CD4-positive, alpha-beta T cell (primary cell): ENCODE measurements around the gene IQCH. TPM values are rescaled to one million over a fixed set of nuclear protein-coding genes. Genes with fewer than 3 reads are reported as not detected.

Experiments
- ATAC-seq: fragments of 200-7000 bp; cut with Tn5 transposase; one replicate; pipeline ENCODE4 v1.10.0; 2022; ENCODE audit warnings: mild to moderate bottlenecking; ENCODE audit not compliant: poor library complexity
- CTCF ChIA-PET: fragments of 350-600 bp; sonication (Branson Sonifier 250); formaldehyde crosslinking; loops from one replicate; lab custom pipeline; 2021; ENCODE audit warnings: antibody characterized with exemption, inconsistent platforms; lab: Charles Lee
- POLR2A ChIA-PET: fragments of 350-600 bp; sonication (Branson Sonifier 250); formaldehyde crosslinking; loops from one replicate; lab custom pipeline; 2021; ENCODE audit warnings: antibody characterized with exemption, inconsistent platforms; lab: Charles Lee
- DNase-seq, 14 experiments: peaks; one replicate each; pipeline ENCODE4 v3.0.0-alpha.2; 2013 to 2020; ENCODE audit warnings: mixed read lengths in 2 of 14
- H3K27ac ChIP-seq, 2 donors: one replicate each; pipeline versions ENCODE4 v1.5.1 to v1.7.0; 2013; ENCODE audit warnings: low read length in 2 of 2, low read depth in 1 of 2, mild to moderate bottlenecking in 1 of 2
- H3K27me3 ChIP-seq, 2 experiments: 1 replicate in 1 of 2; 2 replicates in 1 of 2; pipeline versions ENCODE4 v1.6.1 to v1.7.0; 2013; ENCODE audit warnings: low read length in 2 of 2, control low read depth in 1 of 2, mild to moderate bottlenecking in 1 of 2, moderate library complexity in 1 of 2; ENCODE audit not compliant: insufficient read depth in 2 of 2, control insufficient read depth in 1 of 2
- H3K36me3 ChIP-seq: one replicate; pipeline ENCODE4 v1.6.1; 2013; ENCODE audit warnings: low read length, control low read depth; ENCODE audit not compliant: insufficient read depth
- H3K4me1 ChIP-seq: one replicate; pipeline ENCODE4 v1.6.1; 2013; ENCODE audit warnings: low read length, control low read depth; ENCODE audit not compliant: insufficient read depth
- H3K4me3 ChIP-seq: one replicate; pipeline ENCODE4 v1.5.1; 2013; ENCODE audit warnings: mild to moderate bottlenecking, low read length, moderate library complexity
- H3K9me3 ChIP-seq, 2 experiments: 1 replicate in 1 of 2; 2 replicates in 1 of 2; pipeline versions ENCODE4 v1.6.1 to v1.7.0; 2013; ENCODE audit warnings: low read length in 2 of 2, mild to moderate bottlenecking in 2 of 2, control low read depth in 1 of 2, moderate library complexity in 1 of 2; ENCODE audit not compliant: control insufficient read depth in 1 of 2, insufficient read depth in 1 of 2
- H3K27ac Mint-ChIP-seq: one replicate; pipeline ENCODE4 v1.8.0; 2020; ENCODE audit warnings: mixed read lengths
- H3K27me3 Mint-ChIP-seq: one replicate; pipeline ENCODE4 v1.8.0; 2021; ENCODE audit warnings: mixed read lengths
- H3K36me3 Mint-ChIP-seq: one replicate; pipeline ENCODE4 v1.8.0; 2021; ENCODE audit warnings: low read depth, mixed read lengths
- H3K4me1 Mint-ChIP-seq: one replicate; pipeline ENCODE4 v1.8.0; 2021; ENCODE audit warnings: low read depth, mixed read lengths
- H3K4me3 Mint-ChIP-seq: one replicate; pipeline ENCODE4 v1.8.0; 2020; ENCODE audit warnings: mild to moderate bottlenecking, mixed read lengths
- H3K9me3 Mint-ChIP-seq: one replicate; pipeline ENCODE4 v1.8.0; 2020; ENCODE audit warnings: mixed read lengths
- CTCF ChIP-seq: fragments of 200-600 bp; IDR thresholded peaks from one replicate; pipeline ENCODE4 v1.8.0; 2022; ENCODE audit warnings: antibody characterized with exemption, mild to moderate bottlenecking
- intact Hi-C, 2 experiments: fragments of 100-400 bp; cut with DNase I in 1 of 2; cut with micrococcal nuclease in 1 of 2; formaldehyde crosslinking; loops; one replicate each; pipeline versions ENCODE4 v1.15.1 to v1.9.0; 2023 to 2025; cut with DNase I, micrococcal nuclease
- total RNA-seq, 174 experiments: library from RNA in 2 of 174; stranded (reverse) in 2 of 174; gene quantifications; one replicate each; pipeline ENCODE4 v1.2.3 and lab custom pipeline; 2021 to 2026

Gene IQCH
- total RNA-seq, 2 experiments from 2014 or later = 0.85 to 1.3 TPM

- peaks cover 18% of the 10 kb centered on the region for H3K27me3 Mint-ChIP-seq
- no peaks in the 10 kb centered on the region for H3K36me3 Mint-ChIP-seq
- intact Hi-C loops = loop anchor here in 1 of 2 experiments (5.0 kb wide), 1 partner anchor 64 kb away; the partner anchor contains the start of gene C15orf61
- POLR2A ChIA-PET = no interaction called here
- DNase-seq (no peak), ATAC-seq (no peak)
- no peak overlapping the region for H3K27ac Mint-ChIP-seq
- H3K4me3 Mint-ChIP-seq = no peak overlapping the region
- H3K4me1 Mint-ChIP-seq = no peaks in the 10 kb centered on the region
- H3K9me3 Mint-ChIP-seq = no peaks in the 10 kb centered on the region
- Histone ChIP-seq H3K36me3 (no peaks in the 10 kb centered on the region), H3K4me3 (no peak overlapping the region), H3K27ac (no peak overlapping the region), H3K27me3 (peaks cover 0 to 6% of the 10 kb centered on the region in 2 experiments), H3K9me3 (no peaks in the 10 kb centered on the region), H3K4me1 (peaks cover 4% of the 10 kb centered on the region)
- TF ChIP-seq CTCF = no peak
- CTCF ChIA-PET = no interaction called here
Observed at GRCh38 chr15:67458331-67459029, 203.9 kb downstream of the IQCH start.

GRCh38 chr15:67460521-67460920, 205.9 kb downstream of the IQCH start:
- CTCF ChIA-PET = no interaction called here
- Mint-ChIP-seq H3K4me3 (no peak overlapping the region), H3K27ac (no peak overlapping the region), H3K9me3 (no peaks in the 10 kb centered on the region), H3K4me1 (no peaks in the 10 kb centered on the region), H3K36me3 (no peaks in the 10 kb centered on the region), H3K27me3 (peaks cover 13% of the 10 kb centered on the region)
- no peak for ATAC-seq
- Histone ChIP-seq H3K27ac (no peak overlapping the region), H3K4me1 (peaks cover 4% of the 10 kb centered on the region), H3K36me3 (no peaks in the 10 kb centered on the region), H3K9me3 (no peaks in the 10 kb centered on the region), H3K27me3 (peaks cover 0 to 4% of the 10 kb centered on the region in 2 experiments), H3K4me3 (no peak overlapping the region)
- DNase-seq = no peak
- POLR2A ChIA-PET = no interaction called here
- intact Hi-C loops = no loop called here
- no peak for TF ChIP-seq CTCF

- ChIA-PET CTCF (no interaction called here), POLR2A (no interaction called here)
- H3K9me3 Mint-ChIP-seq = no peaks in the 10 kb centered on the region
- ATAC-seq (no peak), DNase-seq (no peak)
- Histone ChIP-seq H3K27ac (no peak overlapping the region), H3K9me3 (no peaks in the 10 kb centered on the region), H3K36me3 (no peaks in the 10 kb centered on the region), H3K27me3 (no peaks in the 10 kb centered on the region), H3K4me3 (no peak overlapping the region), H3K4me1 (peaks cover 3% of the 10 kb centered on the region)
- no peak for TF ChIP-seq CTCF
- H3K4me3 Mint-ChIP-seq = no peak overlapping the region
- H3K27ac Mint-ChIP-seq = no peak overlapping the region
- no peaks in the 10 kb centered on the region for H3K36me3 Mint-ChIP-seq
- H3K27me3 Mint-ChIP-seq = peaks cover 4% of the 10 kb centered on the region
- intact Hi-C loops = no loop called here
- no peaks in the 10 kb centered on the region for H3K4me1 Mint-ChIP-seq
Observed at GRCh38 chr15:67461735-67462134, 207.1 kb downstream of the IQCH start.
